HG03442 (cell line): ENCODE measurements around the gene CHCT1.

Experiments
- ATAC-seq: cut with Tn5 transposase; IDR thresholded peaks from one replicate; pipeline ENCODE4 v1.9.1; 2021; ENCODE audit warnings: mild to moderate bottlenecking, moderate library complexity; ENCODE audit not compliant: unreplicated experiment

CHCT1 gene

GRCh38 chr17:60439501-60439900, 17.2 kb downstream of the CHCT1 start:
- ATAC-seq, result no peak

- ATAC-seq, result no peak
Observed at GRCh38 chr17:60442271-60443173, 20.2 kb downstream of the CHCT1 start.

GRCh38 chr17:60443713-60444112, 21.4 kb downstream of the CHCT1 start:
- ATAC-seq, result no peak

DNA sequence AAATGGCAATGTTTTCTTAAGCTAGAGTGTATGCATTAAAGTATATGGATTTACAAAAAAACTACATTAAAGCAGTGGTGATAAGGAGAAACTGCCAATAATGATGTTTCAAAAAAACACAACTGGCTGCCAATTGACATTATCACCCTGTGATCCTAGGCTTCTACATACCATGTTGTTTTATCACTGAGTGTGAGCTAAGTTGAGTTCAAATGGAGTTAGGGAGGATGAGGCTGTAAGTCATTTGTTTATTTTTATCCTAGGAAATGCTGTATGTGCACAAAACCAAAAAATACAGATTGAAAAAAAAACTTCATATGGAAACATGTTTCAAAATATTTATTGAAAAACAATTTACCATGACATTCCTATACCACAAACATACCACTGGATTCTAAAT, 22.9 kb downstream of the CHCT1 start:
- no peak for ATAC-seq

- ATAC-seq, result no peak
Observed at GRCh38 chr17:60447375-60447774, 25.1 kb downstream of the CHCT1 start.

DNA sequence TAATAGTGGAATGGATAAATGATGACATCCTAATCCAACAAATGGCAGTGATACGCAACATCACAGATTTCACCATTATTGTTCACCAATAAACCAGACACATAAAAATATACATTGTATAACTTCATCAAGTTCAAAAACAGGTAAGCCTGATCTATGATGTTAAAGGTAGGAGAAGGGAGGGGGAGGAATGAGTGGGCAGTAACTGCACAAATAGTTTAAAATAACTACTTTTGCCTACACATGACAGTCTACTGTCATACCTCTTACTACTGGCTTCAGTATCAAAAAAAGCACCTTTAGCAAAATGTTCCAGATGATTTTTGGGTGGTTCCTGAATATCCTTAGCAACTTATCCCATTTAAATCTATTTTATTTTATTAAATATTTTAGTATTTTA, 28.8 kb downstream of the CHCT1 start:
- no peak for ATAC-seq

- ATAC-seq, result no peak
Observed at GRCh38 chr17:60451965-60452364, 29.7 kb downstream of the CHCT1 start.

DNA sequence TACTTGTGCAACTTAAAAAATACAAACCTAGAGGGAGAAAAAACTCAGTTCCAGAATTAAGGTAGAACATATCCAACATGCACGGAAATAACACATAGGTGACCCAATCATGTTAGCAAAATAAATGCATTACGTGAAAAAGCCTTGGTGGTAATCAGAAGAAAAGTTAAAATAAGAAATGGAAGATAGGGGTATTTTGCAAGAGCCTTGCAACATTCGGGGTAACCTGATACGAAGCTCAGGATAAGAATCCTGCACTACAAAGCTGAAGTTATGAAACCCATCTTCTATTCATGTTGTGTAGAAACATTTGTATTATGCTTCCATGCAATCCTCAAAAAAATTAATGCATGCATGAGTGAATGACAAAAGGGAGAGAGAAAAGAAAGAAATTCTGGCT, 33.1 kb downstream of the CHCT1 start:
- no peak for ATAC-seq

GRCh38 chr17:60457148-60457547, 34.9 kb downstream of the CHCT1 start:
- no peak for ATAC-seq

- ATAC-seq, result no peak
Observed at GRCh38 chr17:60461584-60461983, 39.3 kb downstream of the CHCT1 start.

GRCh38 chr17:60463157-60463835, 41.0 kb downstream of the CHCT1 start:
- no peak for ATAC-seq

GRCh38 chr17:60464343-60464742, 42.1 kb downstream of the CHCT1 start:
- no peak for ATAC-seq

DNA sequence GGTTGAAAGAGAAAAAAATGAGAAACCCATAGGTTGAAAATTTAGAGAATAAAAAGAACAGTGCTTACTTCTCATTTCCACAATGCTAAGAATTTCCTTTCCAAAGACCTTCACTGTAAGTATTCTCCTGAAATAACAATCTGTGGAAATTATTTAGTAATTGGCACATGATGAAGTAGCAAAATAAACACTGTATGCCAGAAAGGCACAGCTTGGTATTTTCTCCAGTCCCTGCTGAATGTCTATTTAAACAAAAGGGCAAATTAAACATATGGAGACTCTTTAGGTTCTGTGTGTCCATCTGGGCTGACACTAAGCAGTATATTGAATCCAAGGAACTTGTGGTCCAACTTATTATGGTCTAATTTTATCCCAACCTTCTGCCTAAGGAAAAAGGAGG, 46.1 kb downstream of the CHCT1 start:
- ATAC-seq, result no peak

DNA sequence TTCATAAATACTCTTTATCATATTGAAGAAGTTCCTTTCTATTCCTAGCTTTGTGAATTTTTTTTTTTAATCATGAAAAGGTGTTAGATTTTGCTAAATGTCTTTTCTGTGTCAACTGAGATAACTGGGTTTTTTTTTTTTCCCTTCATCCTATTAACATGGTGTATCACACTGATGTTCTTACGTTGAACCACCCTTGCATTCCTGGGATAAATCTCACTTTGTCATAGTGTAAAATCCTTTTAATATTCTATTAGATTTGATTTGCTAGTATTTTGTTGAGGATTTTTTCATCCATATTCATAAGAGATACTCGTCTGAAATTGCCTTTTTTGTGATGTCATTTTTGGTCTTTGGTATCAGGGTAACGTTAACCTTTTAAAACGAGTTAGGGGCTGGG, 49.2 kb downstream of the CHCT1 start:
- ATAC-seq, result no peak

GRCh38 chr17:60472449-60472848, 50.2 kb downstream of the CHCT1 start:
- ATAC-seq, result no peak

DNA sequence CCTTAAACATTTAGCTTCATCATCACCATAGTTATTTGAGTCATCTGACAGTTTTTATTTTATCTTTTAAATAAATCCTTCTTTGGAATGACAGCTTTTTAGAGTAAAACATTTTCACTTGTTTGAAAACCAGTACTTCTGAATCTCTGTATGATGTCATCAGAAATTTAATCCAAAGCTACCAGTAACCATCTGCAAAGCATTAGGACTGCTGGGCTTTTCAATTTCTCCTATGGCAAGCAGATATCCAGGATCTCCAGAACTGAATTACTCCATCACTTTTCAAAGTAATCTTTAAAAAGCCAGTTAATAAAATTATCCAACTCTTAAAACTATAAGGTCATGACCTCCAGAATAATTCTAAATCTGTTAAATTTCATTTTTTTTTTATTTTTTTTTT, 51.5 kb downstream of the CHCT1 start:
- ATAC-seq, result no peak
